Loucy (cell line): Measurements from ENCODE around the gene PBRM1.
A peak's percentile ranks its signal among the peaks of the same experiment; 100 is the strongest.

ENCODE experiments used
- H2AFZ ChIP-seq: fragments of 200-600 bp; sonication (generic); 2 replicates; pipeline ENCODE4 v1.6.0; 2016; ENCODE audit warnings: antibody characterized with exemption, mild to moderate bottlenecking, low read length, moderate library complexity
- H3F3A ChIP-seq: fragments of 200-600 bp; 2 replicates; pipeline ENCODE4 v1.6.0; 2016; ENCODE audit warnings: antibody characterized with exemption, low read depth, mild to moderate bottlenecking
- H3K27me3 ChIP-seq: fragments of 200-600 bp; sonication (generic); 2 replicates; pipeline ENCODE4 v1.6.1; 2014; ENCODE audit warnings: low read length, mild to moderate bottlenecking; ENCODE audit not compliant: insufficient read depth, poor library complexity, severe bottlenecking
- H3K36me3 ChIP-seq: fragments of 200-600 bp; sonication (generic); 2 replicates; pipeline ENCODE4 v1.6.1; 2016; ENCODE audit warnings: low read length; ENCODE audit not compliant: insufficient read depth
- H3K4me1 ChIP-seq: fragments of 200-600 bp; sonication (generic); 2 replicates; pipeline ENCODE4 v1.5.1; 2014; ENCODE audit warnings: low read length, mild to moderate bottlenecking; ENCODE audit not compliant: insufficient read depth, poor library complexity, severe bottlenecking
- H3K4me2 ChIP-seq: fragments of 200-600 bp; sonication (generic); 2 replicates; pipeline ENCODE4 v1.6.0; 2014; ENCODE audit warnings: antibody characterized with exemption, low read length, low read depth, mild to moderate bottlenecking; ENCODE audit not compliant: poor library complexity, severe bottlenecking
- H3K4me3 ChIP-seq: fragments of 200-600 bp; sonication (generic); 2 replicates; pipeline ENCODE4 v1.5.1; 2014; ENCODE audit warnings: low read length, mild to moderate bottlenecking, mixed read lengths; ENCODE audit not compliant: poor library complexity, severe bottlenecking
- H3K79me2 ChIP-seq: fragments of 200-600 bp; sonication (generic); 2 replicates; pipeline ENCODE4 v1.6.1; 2014; ENCODE audit warnings: low read length; ENCODE audit not compliant: insufficient read depth
- H3K9ac ChIP-seq: fragments of 200-600 bp; sonication (generic); 2 replicates; pipeline ENCODE4 v1.6.0; 2014; ENCODE audit warnings: mild to moderate bottlenecking, low read depth, low read length, moderate library complexity; ENCODE audit not compliant: poor library complexity, severe bottlenecking
- H3K9me2 ChIP-seq: fragments of 200-600 bp; sonication (generic); replicated peaks from 2 replicates; pipeline ENCODE4 v1.6.1; 2016; ENCODE audit warnings: low read depth, low read length, mixed read lengths
- H3K9me3 ChIP-seq: fragments of 200-600 bp; sonication (generic); 2 replicates; pipeline ENCODE4 v1.6.1; 2014; ENCODE audit warnings: mild to moderate bottlenecking, antibody characterized with exemption, low read length, low read depth; ENCODE audit not compliant: insufficient read depth
- H4K20me1 ChIP-seq: fragments of 200-600 bp; sonication (generic); 2 replicates; pipeline ENCODE4 v1.6.0; 2014; ENCODE audit warnings: antibody characterized with exemption, low read length, mild to moderate bottlenecking; ENCODE audit not compliant: insufficient read depth, poor library complexity, severe bottlenecking
- CTCF ChIP-seq: fragments of 200-600 bp; sonication (generic); conservative IDR thresholded peaks from 2 replicates; pipeline ENCODE4 v1.5.1; 2014; ENCODE audit warnings: mild to moderate bottlenecking, antibody characterized with exemption, low read length
- EZH2phosphoT487 ChIP-seq: fragments of 200-600 bp; IDR thresholded peaks from 2 replicates; pipeline ENCODE4 v1.6.1; 2018; ENCODE audit warnings: antibody characterized with exemption, mild to moderate bottlenecking, moderate library complexity, borderline replicate concordance

Gene PBRM1

GRCh38 chr3:52712291-52713212, 26.8 kb upstream of the PBRM1 start:
- Histone ChIP-seq H3K9me2 (no peaks in the 10 kb centered on the region), H3K4me1 (peaks cover 6% of the 10 kb centered on the region), H3K9me3 (no peaks in the 10 kb centered on the region), H4K20me1 (peaks cover 8% of the 10 kb centered on the region), H3K79me2 (peaks cover 7% of the 10 kb centered on the region), H3K27me3 (no peaks in the 10 kb centered on the region), H3F3A (0 out of 2 replicates have a peak, but pooled peaks cover 4% of the 10 kb centered on the region), H3K4me2 (no peak overlapping the region), H2AFZ (no peak overlapping the region), H3K9ac (no peak overlapping the region), H3K36me3 (peaks cover 3% of the 10 kb centered on the region; the same call in 1 of the 2 replicates), H3K4me3 (no peak overlapping the region)
- TF ChIP-seq EZH2phosphoT487, result no peak
- no peak for TF ChIP-seq CTCF

- TF ChIP-seq EZH2phosphoT487, result no peak
- no peak for TF ChIP-seq CTCF
- no peaks in the 10 kb centered on the region for H3K9me3 ChIP-seq
- no peaks in the 10 kb centered on the region for H3K9me2 ChIP-seq
- peaks cover 4% of the 10 kb centered on the region for H3K27me3 ChIP-seq
- H3K36me3 ChIP-seq, result peaks cover 3% of the 10 kb centered on the region; the same call in 1 of the 2 replicates
- H3K4me2 ChIP-seq, result no peak overlapping the region
- H3K9ac ChIP-seq, result no peak overlapping the region
- H4K20me1 ChIP-seq, result peaks cover 16% of the 10 kb centered on the region
- no peak overlapping the region for H2AFZ ChIP-seq
- H3F3A ChIP-seq, result 0 out of 2 replicates have a peak, but pooled peaks cover 4% of the 10 kb centered on the region
- no peak overlapping the region for H3K4me3 ChIP-seq
- H3K4me1 ChIP-seq, result peaks cover 10% of the 10 kb centered on the region
- peaks cover 23% of the 10 kb centered on the region for H3K79me2 ChIP-seq
Observed at GRCh38 chr3:52710512-52710911, 24.8 kb upstream of the PBRM1 start.

GRCh38 chr3:52707585-52707984, 21.9 kb upstream of the PBRM1 start:
- Histone ChIP-seq H3K4me2 (peak overlapping the region; percentile 96), H3K27me3 (peaks cover 4% of the 10 kb centered on the region), H3K4me3 (peak overlapping the region; percentile 99), H2AFZ (no peak overlapping the region), H3K9me2 (no peaks in the 10 kb centered on the region), H3K79me2 (peaks cover 44% of the 10 kb centered on the region), H3K4me1 (peaks cover 23% of the 10 kb centered on the region), H3K36me3 (peaks cover 2% of the 10 kb centered on the region; the same call in 1 of the 2 replicates), H3K9me3 (no peaks in the 10 kb centered on the region), H3F3A (0 out of 2 replicates have a peak, but pooled peaks cover 4% of the 10 kb centered on the region), H3K9ac (peak overlapping the region; percentile 98), H4K20me1 (peaks cover 16% of the 10 kb centered on the region)
- TF ChIP-seq CTCF, result no peak
- no peak for TF ChIP-seq EZH2phosphoT487
